Activated CD4-positive, alpha-beta T cell treated with anti-CD3 and anti-CD28 coated beads, Interleukin-2, amount 50 U/mL, for 16 hours (primary cell): ENCODE data around the gene SORBS1.

ENCODE experiments used
- DNase-seq: peaks from one replicate; pipeline ENCODE4 v3.0.0-alpha.2; 2020

The SORBS1 gene

DNA sequence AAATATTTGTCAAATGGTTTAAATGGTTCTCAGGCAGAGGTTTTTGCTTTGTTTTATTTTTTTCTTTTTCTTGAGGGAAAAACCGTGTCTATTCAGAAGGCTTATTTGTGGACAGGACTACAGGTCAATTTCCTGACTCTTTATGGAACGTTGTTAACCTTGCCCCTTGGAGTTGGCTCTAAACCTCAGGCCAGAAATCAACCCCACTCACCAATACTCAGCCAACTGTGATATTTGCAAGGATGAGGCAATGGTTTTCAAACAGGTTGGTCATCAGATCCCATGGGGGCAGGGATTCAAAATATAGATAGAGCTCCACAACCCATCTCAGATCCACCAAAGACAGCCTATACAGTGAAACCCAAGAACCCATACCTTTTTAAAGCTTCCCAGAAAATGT is 280.5 kb downstream of the SORBS1 start:
- no peak for DNase-seq

DNA sequence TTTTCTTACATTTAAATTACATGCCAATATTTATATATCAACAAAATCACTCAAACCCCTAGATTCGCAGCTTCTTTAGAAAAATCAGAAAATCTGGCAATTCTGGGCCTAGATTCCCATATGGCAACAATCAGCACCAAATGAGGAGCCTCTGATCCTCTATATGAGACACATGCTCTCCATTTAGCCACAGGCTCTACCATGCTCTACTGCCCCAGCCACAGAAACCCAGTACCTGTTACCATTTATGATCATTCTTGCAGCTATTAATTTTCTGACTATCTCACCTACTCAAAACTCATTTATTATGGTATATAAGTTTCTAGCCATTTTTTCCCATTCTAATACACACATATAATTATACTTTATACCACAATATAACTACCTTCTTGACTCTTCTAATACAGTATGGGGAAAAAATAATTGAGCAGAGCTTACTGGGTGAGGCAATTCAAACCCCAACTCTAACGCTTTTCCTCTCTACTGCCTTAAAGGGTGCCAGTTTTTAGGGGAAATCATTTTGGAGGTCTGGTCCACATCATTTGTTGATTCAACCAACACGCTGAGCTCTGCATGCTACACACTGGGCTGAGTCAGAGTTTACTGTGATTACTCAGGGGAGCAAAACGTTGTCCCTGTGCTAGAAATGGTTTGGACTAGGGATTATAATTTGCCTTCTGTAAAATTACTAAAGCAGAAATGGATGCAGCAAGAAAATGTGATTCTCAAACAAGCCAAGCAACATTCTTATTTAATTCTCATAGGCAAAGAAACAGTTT is 281.9 kb downstream of the SORBS1 start:
- DNase-seq: no peak

DNA sequence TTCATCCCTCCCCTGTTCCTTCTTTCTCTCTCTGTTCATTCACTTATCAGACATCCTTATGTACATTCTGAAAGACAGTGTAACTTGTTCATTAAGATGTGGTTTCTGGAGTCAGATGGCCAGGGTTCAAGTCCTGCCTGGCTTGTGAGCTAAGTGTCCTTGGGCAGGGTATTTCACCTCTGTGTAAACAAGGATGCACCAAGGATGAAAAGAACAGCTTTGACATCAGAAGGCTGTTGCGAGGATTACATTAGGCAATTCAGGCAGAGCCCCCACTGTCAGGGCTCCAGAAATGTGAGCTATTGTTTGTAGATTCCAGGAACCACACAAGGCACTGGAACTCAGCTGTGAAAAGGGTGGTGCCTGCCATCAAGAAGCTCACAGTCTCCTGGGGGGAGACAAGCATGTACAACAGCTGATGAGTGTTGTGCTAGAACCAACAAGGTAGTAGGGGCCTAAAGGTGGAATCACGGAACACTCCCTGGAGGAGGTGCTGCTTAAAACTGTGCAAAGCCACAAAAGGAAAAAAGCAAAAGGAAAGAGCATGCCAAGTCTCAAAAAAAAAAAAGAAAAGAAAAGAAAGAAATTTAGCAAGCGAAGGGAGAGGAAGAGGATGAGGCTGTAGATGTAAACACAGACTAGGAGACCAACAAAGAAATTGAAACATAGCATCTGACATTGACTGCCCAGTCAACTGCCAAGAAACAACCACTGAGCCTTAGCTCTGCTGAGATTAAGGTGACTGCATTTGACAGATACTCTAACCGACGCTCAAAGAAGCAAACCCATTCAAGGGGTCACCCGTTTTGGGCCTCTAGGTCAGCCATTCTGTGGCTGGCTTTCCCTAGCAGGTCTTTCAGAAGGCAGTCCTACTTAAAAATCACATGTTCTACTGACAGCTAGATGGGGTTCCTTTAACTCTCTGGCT is 282.8 kb downstream of the SORBS1 start:
- DNase-seq: no peak

DNA sequence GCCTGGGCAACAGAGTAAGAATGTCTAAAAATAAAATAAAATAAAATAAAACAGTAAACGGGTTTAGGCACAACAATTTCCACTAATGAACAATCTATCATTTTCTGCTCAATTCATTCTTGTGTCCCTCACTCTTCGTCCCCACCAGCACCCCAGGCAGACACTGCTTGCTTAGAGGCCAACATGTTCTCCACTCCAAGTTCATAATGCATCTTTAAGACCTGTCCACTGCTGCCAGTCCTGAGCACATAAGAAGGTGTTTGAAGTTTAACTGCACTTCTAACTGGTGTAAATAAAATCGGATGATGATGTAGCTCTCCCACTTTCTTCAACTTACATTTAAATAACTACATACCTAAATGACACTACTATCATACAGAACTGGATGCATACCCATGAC is 283.6 kb downstream of the SORBS1 start:
- DNase-seq: no peak

DNA sequence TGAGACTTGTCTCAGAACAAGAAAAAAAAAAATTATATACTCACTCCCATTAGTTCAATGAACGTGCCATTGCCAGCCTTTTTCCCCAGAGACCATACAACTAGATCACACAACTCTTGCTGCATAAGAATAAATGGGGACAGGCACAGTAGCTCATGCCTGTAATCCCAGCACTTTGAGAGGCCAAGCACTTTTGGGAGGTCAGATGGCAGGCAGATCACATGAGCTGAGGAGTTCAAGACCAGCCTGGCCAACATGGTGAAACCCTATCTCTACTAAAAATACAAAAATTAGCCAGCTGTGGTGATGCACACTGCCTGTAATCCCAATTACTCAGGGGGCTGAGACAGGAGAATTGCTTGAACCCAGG is 284.0 kb downstream of the SORBS1 start:
- DNase-seq: no peak

DNA sequence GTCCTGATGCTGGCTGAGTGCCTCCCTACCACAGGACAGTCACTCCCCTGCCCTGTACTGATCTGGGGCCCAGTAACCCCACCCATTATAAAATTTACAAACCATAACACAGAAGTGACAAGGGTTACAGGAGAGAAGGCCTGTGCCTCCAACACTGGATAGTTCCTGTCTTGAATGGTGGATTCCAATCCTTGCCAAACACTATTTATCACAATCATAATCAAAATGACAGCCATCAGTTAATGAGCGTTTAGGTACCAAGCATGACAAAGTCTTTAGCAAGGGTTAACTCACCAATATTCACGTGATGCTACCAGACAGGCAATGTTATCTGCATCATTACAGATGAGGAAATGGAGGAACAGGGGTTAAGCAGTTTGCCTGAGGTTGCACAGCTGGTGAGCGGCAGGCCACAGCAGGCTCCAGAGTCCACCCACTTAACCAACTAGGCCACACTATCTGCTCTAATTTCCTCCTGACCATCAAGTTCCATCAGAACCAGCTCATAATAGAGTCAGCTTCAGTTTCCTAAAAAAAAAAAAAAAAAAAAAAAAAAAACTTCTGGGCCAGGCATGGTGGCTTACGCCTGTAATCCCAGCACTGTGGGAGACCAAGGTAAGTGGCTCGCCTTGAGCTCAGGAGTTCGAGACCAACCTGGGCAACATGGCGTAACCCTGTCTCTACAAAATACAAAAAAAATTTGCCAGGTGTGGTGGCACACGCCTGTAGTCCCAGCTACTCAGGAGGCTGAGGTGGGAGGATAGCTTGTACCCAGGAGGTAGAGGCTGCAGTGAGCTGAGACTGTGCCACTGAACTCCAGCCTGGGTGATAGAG is 284.6 kb downstream of the SORBS1 start:
- DNase-seq: no peak

DNA sequence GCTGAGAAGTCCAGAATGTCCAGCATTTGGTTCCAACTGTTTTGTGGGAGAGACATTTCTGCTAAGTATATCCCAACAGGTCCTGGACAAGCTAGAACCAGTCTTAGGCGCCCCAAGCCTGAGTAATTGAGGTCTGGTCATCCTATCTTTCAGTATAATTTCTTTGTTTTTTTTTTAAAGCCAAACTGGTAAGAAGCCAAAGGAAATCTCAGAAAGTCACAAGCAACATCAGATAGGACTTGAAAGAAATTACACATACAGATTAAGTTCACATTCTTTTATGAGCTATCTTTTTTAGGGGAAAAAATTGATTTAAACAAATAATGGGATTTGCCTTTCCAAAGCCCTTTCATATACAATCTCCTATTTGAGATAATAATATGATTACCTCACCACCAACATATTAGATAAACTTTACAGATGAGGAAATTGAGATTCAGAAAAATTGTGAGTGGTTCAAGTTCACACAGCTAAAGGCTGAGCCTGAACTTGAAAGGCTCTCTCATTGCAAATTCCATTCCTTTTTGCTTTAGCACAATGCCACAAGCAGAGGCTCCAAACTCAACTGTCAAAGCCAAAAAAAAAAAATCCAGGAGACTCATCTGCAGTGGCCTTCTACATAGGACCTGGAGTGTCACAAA is 285.3 kb downstream of the SORBS1 start:
- DNase-seq: no peak

DNA sequence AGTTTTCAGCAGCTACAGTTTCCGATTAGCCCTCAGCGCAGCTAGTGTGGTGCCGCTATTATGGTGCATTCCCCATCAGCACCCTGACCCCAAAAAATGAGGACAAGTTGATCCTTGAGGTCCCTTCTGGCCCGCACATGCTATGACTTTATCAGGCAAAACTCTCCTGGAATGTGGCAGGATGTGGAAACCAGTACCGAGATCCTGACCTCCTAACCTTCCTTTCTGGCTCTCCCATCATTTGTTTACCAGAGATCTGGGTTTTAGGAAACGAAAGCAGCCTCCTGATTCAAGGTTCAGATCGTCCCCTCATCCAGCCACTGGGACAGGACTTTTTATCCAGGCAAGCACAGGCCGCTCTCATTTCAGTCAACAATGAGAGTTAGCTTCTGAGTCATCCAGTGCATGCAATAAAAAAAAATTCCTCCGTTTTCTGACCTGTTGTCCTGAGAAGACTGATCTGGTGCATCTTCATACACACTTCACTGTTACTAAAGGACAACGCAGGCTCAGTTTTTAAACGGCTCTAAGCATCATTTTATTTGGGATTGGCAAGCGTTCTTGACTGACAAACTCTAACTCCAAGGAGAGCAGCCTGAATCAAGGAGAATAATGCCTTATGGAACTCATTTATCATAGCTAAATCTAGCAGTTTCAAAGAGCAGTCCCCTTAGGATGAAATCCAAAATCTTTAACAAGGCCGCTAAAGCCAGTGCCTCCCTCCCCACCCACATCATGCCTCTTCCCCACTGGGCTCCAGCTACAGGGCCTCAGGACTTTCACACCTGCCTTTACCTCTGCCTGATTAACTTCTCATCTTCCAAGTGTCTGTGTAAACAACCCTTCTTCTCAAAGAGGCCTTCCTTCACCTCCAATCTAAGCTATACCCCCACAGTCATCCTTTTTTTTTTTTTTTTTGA is 287.5 kb downstream of the SORBS1 start:
- DNase-seq: no peak

DNA sequence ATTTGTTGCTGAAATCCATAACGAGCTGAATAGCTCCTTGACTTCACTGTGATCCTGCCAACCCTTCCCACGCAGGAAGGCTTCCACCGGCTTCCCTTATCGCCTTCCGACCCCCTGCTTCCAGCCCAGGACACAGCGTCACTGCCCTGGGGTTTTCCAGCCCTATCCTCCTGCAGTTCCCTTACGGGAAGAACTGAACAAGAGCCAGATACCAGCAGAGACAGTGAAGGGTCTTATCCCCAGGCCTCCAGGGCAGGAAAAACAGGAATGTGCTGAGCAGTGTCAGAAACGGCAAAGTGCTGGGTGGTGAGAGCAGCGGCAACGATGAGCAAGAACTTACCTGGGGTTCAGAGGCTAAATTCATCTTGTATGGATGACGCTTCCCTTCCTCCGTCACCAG is 292.7 kb downstream of the SORBS1 start:
- no peak for DNase-seq

DNA sequence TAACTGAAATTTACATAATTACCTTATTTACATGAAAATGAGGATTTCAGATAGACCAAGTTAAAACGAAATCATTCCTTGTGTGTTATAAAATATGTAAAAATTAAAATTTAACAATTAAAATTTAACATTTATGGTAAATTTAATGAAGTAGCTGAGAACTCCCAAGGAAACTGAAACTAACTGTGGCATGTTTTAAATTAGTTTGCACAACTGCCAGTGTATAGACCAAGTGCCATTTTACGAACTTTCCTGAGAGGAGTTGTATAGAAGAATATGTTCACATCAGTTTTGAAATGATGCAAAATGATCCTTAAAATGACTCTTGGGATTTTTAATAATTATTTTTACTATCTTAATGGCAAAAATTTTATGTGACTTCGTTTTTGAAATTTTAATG is 293.9 kb downstream of the SORBS1 start:
- no peak for DNase-seq

DNA sequence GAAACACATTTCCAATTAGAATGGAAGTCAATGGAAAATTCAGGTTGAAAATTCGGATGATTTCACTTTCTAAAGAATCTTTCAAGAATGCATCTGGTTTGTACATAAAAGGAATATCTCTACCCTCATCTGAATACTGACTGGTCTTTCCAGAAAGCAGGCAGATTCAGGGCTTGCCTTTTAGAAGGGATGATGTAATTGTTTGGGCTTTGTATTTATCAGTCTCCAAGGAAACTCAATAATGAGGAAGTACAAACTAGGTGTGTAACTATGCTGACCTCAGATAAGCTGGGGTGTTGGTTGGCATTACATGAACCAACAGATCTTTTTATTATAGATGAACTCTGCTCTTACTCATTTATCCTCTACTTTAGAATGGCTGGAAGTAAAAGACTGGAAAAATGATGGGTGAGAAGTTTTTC is 294.5 kb downstream of the SORBS1 start:
- DNase-seq: no peak

DNA sequence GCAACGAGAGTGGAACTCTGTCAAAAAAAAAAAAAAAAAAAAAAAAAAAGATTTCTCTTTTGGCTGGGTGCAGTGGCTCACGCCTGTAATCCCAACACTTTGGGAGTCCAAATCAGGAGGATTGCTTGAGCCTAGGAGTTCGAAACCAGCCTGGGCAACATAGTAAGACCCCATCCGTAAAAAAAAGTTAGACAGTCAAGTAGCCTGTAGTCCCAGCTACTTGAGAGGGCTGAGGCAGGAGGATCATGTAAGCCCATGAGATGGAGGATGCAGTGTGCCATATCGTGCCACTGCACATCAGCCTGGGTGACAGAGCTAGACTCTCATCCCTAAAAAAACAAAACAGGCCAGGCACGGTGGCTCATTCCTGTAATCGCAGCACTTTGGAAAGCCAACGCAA is 295.6 kb downstream of the SORBS1 start:
- DNase-seq: no peak

DNA sequence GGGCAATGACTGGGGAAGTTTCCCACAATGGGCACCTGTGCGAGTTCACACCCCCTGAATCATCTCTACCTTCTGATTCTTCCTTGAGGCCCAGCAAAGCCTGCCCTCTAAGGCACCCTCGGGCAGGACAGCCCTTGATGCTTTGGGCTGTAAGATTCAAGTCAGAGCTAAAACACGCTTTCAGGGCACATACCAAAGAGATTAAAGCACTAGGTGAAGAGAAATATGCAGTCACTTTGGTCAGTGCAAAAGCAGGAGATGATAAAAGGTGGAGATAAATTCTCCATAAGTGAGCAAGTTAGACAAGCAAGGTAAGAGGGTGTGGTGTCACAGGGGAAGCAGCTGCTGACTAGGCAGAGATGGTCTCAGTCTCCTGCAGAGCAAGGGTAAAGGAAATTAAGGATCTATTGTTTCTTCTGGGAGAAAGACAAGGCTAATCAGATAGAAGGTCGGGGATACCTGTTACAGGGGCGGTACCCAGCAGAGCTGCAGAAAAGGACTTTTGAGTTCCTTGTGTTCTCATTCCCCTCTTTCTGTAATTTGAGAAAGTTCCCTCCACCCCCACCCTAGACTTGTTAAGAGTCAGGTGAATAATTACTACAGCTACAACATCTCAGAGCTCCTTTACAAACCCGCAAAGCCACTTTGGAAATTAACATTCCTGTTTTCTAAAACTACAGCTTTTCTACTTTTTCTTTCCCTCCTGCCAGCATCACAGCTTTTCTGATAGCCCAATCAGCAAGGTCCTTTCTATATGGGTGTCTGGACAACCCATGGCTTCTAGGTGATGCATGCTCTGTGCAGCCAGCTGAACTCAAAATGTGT is 296.7 kb downstream of the SORBS1 start:
- no peak for DNase-seq

DNA sequence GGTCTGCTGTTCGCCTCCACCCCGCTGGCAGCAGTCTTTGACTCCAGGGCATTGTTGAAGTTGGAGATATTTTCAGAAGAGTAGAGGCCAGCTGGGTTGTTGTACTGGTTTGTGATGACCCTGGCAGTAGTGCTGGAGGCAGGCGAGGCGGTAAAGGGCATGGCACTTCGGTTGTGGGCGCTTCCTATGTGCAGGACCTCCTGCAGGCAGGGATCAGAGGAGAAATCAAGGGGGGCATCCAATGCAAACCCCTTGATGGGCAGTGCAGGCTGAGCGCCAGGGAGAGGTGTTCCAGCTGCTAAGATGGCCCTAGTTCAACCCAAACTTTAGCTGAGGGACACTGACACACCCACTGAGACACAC is 297.3 kb downstream of the SORBS1 start:
- DNase-seq: no peak

DNA sequence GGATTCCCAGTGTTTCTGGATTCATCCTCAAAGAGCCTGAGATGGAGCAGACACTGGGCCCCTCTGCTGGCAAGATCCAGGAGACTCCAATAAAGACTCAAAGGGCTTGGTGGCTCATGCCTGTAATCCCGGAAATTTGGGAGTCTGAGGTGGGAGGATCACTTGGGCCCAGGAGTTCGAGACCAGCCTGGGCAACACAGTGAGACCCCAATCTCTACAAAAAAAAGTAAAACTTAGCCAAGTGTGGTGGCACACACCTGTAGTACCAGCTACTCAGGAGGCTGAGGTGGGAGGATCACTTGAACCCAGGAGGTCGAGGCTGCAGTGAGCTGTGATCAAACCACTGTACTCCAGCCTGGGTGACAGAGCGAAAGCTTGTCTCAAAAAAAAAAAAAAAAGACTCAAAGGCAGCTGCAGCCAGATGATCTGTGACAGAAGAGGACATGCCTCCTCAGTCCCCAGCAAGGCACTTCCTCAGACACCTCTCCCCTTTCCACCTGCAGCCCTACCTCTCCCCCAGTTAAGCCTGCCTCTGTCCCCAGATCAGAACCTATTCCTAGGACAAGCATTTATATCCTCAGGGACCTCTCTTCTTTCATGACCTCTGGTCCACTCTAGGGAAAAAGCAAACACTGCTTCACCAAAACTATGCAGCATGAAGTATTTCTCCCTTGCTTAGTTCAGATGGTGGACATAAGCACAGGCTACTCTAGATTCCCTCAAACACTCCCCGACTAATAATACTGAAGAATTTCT is 298.2 kb downstream of the SORBS1 start:
- no peak for DNase-seq

DNA sequence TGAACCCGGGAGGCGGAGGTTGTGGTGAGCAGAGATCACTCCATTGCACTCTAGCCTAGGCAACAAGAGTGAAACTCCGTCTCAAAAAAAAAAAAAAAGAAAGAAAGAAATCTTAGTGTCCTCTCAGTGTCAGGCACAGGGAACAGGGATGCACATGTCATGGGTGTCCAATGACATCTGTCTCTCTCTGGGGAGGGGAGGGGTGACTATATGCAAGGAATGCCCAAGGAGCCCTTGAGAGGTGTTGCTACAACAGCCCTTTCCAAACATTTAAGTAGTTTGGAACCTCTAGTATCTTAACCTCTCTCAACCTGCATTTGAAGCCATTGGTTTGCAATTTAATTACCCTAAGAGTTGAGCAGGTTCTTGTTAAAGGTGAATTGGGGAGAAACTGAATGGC is 299.2 kb downstream of the SORBS1 start:
- DNase-seq: no peak
